A673 (cell line): ENCODE results near the gene DMAC2. TPM values are rescaled to one million over a fixed set of nuclear protein-coding genes. Genes with fewer than 3 reads are reported as not detected.

Experiments used
- BruUV-seq: library from RNA; stranded (reverse); fragments of 400-500 nt; replicated peaks from 2 replicates; lab custom pipeline; 2021; lab: Mats Ljungman, UMichigan
- CTCF ChIA-PET: fragments of 300-600 bp; sonication (Branson Sonifier 250); formaldehyde crosslinking; loops from one replicate; lab custom pipeline; 2022; ENCODE audit warnings: antibody characterized with exemption; lab: Charles Lee
- POLR2A ChIA-PET: fragments of 300-600 bp; sonication (Branson Sonifier 250); formaldehyde crosslinking; loops from one replicate; lab custom pipeline; 2022; ENCODE audit warnings: antibody characterized with exemption; ENCODE audit not compliant: low non-redundant PET; lab: Charles Lee
- DNase-seq: peaks from one replicate; pipeline ENCODE4 v3.0.0-alpha.2; 2015; ENCODE audit warnings: low spot score
- H3K27ac ChIP-seq: fragments of 200-600 bp; sonication (generic); 2 replicates; pipeline ENCODE4 v1.5.1; 2016; ENCODE audit warnings: mixed run types, low read depth, mild to moderate bottlenecking, mixed read lengths, antibody characterized with exemption, low read length; ENCODE audit not compliant: poor library complexity, severe bottlenecking
- H3K27me3 ChIP-seq: fragments of 200-600 bp; sonication (generic); replicated peaks from 2 replicates; pipeline ENCODE4 v1.6.1; 2017; ENCODE audit warnings: mixed run types, low read depth, mild to moderate bottlenecking, mixed read lengths, antibody characterized with exemption, low read length; ENCODE audit not compliant: insufficient read depth, poor library complexity
- H3K36me3 ChIP-seq: fragments of 200-600 bp; sonication (generic); 2 replicates; pipeline ENCODE4 v1.6.1; 2016; ENCODE audit warnings: mixed run types, mild to moderate bottlenecking, mixed read lengths, antibody characterized with exemption, low read length; ENCODE audit not compliant: insufficient read depth, poor library complexity, severe bottlenecking
- H3K4me1 ChIP-seq: fragments of 200-600 bp; sonication (generic); 2 replicates; pipeline ENCODE4 v1.6.1; 2017; ENCODE audit warnings: mixed run types, mild to moderate bottlenecking, mixed read lengths, antibody characterized with exemption, low read length; ENCODE audit not compliant: insufficient read depth, poor library complexity, severe bottlenecking
- H3K4me3 ChIP-seq: fragments of 200-600 bp; sonication (generic); 2 replicates; pipeline ENCODE4 v1.5.1; 2016; ENCODE audit warnings: low read depth, mixed run types, mild to moderate bottlenecking, mixed read lengths, low read length; ENCODE audit not compliant: poor library complexity, severe bottlenecking
- H3K9me3 ChIP-seq: fragments of 200-600 bp; sonication (generic); 2 replicates; pipeline ENCODE4 v1.6.1; 2016; ENCODE audit warnings: mixed run types, low read depth, mild to moderate bottlenecking, mixed read lengths, antibody characterized with exemption, low read length; ENCODE audit not compliant: poor library complexity, severe bottlenecking
- EZH2 ChIP-seq: fragments of 200-600 bp; sonication (generic); IDR thresholded peaks from 2 replicates; pipeline ENCODE4 v1.6.1; 2017; ENCODE audit warnings: borderline replicate concordance, low read depth, mild to moderate bottlenecking, mixed read lengths, antibody characterized with exemption, low read length; ENCODE audit not compliant: poor library complexity, severe bottlenecking
- intact Hi-C: fragments of 100-400 bp; cut with micrococcal nuclease; formaldehyde crosslinking; loops from one replicate; pipeline ENCODE4 v1.10.0; 2022; ENCODE audit not compliant: unreplicated experiment
- total RNA-seq: library from RNA; stranded (reverse); gene quantifications from 2 replicates; pipeline ENCODE4 v1.2.3, GENCODE V29; 2021
- TF ChIP-seq, protein P1 (sequence below): fragments of 300-800, 200-600 bp; sonication (generic); conservative IDR thresholded peaks from 2 replicates; pipeline ENCODE4 v1.5.1; 2017; ENCODE audit warnings: low read depth, mild to moderate bottlenecking, antibody characterized with exemption, low read length, moderate library complexity, mixed read lengths

DMAC2 gene
- total RNA-seq, 1 experiment from 2014 or later = 96.6 TPM

DNA sequence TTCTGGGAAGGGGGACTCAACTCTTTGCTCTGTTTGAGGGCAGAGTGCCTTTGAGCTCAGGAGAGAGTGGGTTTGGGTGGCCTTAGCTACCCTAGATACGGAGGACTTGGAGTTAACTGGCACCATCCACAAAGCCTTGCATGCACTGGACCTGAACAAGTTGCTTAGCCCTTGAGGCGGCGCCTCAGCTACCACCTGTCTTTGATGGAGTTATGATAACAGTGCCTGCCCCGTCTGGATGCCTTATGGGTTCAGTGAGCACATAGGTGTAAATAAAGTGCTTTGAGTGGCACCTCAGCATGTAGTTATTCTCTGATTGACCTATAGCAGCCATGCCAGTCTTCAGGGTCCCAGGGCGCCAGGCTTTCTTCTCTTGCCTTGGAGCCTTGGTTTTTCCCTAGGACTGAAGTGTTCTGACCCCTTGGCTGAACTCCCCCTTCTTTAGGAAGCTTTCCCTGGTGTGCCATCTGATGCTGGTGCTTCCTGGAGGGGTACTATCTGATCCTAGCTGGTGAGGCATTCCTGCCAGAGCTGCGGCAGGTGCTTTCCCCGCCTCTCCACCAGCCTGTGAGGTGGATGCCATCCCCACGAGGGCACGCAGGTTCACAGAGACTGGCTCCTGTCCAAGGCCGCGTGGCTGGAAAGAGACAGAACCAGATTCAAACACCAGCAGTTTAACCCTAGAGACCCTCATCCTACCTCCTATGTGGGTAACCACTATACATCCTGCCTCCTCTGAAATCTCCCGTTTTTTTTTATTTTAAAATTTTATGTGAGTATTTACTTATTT, 36.3 kb downstream of the DMAC2 start:
- BruUV-seq = no TSS peak
- intact Hi-C loops = no loop called here
- Histone ChIP-seq H3K27me3 (no peaks in the 10 kb centered on the region), H3K27ac (no peak overlapping the region), H3K4me3 (no peak overlapping the region), H3K36me3 (no peaks in the 10 kb centered on the region), H3K4me1 (peaks cover 10% of the 10 kb centered on the region), H3K9me3 (no peaks in the 10 kb centered on the region)
- TF ChIP-seq, protein P1, sequence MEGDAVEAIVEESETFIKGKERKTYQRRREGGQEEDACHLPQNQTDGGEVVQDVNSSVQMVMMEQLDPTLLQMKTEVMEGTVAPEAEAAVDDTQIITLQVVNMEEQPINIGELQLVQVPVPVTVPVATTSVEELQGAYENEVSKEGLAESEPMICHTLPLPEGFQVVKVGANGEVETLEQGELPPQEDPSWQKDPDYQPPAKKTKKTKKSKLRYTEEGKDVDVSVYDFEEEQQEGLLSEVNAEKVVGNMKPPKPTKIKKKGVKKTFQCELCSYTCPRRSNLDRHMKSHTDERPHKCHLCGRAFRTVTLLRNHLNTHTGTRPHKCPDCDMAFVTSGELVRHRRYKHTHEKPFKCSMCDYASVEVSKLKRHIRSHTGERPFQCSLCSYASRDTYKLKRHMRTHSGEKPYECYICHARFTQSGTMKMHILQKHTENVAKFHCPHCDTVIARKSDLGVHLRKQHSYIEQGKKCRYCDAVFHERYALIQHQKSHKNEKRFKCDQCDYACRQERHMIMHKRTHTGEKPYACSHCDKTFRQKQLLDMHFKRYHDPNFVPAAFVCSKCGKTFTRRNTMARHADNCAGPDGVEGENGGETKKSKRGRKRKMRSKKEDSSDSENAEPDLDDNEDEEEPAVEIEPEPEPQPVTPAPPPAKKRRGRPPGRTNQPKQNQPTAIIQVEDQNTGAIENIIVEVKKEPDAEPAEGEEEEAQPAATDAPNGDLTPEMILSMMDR = no peak
- no peak for TF ChIP-seq EZH2
- ChIA-PET CTCF (no interaction called here), POLR2A (no interaction called here)
- DNase-seq = no peak

DNA sequence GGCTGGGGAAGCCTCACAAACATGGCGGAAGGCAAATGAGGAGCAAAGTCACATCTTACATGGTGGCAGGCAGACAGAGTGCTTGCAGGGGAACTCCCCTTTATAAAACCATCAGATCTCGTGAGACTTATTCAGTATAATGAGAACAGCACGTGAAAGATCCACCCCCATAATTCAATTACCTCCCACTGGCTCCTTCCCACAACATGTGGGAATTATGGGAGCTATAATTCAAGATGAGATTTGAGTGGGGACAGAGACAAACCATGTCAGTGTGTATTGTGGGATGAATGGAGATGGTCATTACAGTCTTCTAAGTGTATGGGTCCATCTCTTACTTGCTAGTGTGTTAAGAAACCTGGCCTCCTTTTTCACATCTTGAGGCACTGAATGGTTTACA, 37.7 kb downstream of the DMAC2 start:
- H3K4me1 ChIP-seq = peaks cover 10% of the 10 kb centered on the region
- no peak for DNase-seq
- no TSS peak for BruUV-seq
- no peaks in the 10 kb centered on the region for H3K27me3 ChIP-seq
- TF ChIP-seq EZH2 = no peak
- TF ChIP-seq, protein P1 = no peak
- intact Hi-C loops = no loop called here
- H3K9me3 ChIP-seq = no peaks in the 10 kb centered on the region
- ChIA-PET POLR2A (interaction anchor here (0.5 kb wide), 1 partner anchor 47 kb away, joined by 3 read pairs; no protein-coding TSS in a partner anchor), CTCF (no interaction called here)
- H3K27ac ChIP-seq = no peak overlapping the region
- H3K4me3 ChIP-seq = no peak overlapping the region
- H3K36me3 ChIP-seq = no peaks in the 10 kb centered on the region

DNA sequence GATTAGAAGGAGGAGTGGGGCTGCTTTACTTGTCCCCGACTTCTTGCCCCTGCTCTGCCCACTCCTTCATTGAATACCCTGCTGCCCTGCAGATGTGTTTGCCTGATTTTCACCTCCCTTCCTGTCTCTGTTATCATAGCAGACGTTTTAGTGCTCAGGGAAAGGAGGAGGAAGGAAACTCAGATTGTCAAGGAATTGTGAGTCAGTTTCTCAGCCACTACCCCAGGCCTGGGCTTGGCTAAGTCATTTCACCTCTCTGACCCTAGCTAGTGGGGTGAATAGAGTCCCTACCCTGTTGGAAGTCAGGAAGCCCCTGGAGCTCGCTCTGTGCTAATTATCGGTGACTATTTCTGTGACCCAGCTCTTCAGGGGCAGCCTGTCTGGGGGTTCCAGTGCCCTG, 38.2 kb downstream of the DMAC2 start:
- POLR2A ChIA-PET = no interaction called here
- no peaks in the 10 kb centered on the region for H3K36me3 ChIP-seq
- intact Hi-C loops = no loop called here
- no peak overlapping the region for H3K4me3 ChIP-seq
- no peaks in the 10 kb centered on the region for H3K9me3 ChIP-seq
- CTCF ChIA-PET = no interaction called here
- BruUV-seq = no TSS peak
- H3K4me1 ChIP-seq = peaks cover 10% of the 10 kb centered on the region
- H3K27ac ChIP-seq = no peak overlapping the region
- DNase-seq = no peak
- TF ChIP-seq, protein P1 = no peak
- H3K27me3 ChIP-seq = no peaks in the 10 kb centered on the region
